Measurements from ENCODE around the gene MAEA.

Gene MAEA

GRCh38 chr4:1380368-1381151, 90.9 kb downstream of the MAEA start:
- DNase-seq (ENCODE audit: low spot score): no peak

GRCh38 chr4:1381181-1381621, 91.5 kb downstream of the MAEA start:
- no peak for DNase-seq (ENCODE audit: low spot score)

GRCh38 chr4:1381944-1382541, 92.4 kb downstream of the MAEA start:
- DNase-seq (ENCODE audit: low spot score): no peak

- no peak for DNase-seq (ENCODE audit: low spot score)
Observed at GRCh38 chr4:1382776-1383727, 93.4 kb downstream of the MAEA start.

DNA sequence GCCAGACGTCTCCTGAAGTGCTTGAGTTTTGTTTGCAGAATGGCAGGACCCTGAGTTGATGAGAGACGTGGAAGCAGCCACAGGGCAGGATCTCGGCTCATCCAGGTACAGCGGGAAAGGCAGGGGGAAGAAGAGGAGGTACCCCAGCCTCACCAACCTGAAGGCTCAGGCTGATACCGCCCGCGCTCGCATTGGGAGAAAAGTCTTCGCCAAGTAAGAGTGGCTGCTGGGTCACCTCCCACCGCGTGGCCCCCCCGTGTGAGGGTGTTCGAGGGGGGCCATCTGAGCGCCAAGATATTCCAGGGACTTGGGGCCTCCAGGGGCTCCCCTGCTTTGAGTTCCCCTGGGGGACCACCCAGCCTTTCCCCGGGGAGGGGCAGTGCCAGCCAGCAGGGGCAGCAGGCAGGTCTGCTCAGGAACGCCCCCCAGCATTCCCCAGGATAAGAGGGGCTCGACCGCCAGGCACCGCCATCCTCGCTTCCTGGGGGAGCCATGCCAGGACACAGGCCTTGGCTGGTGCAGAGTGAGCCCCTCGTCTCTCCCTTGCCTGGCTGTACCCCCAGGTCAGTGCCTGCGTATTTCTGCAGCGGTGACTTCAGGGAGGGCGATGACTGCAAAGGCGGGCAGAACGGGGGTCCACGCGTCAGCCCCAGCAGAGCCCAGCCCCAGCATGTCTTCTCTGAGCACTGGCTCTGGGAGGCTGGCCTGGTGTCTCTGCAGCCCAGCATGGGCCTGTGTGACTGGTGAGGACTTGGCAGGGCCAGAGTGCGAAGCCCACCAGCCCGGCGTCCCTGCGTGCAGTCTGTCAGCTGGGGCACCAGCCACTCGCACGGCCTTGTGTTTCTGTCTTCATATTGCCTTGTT, 94.3 kb downstream of the MAEA start:
- DNase-seq (ENCODE audit: low spot score): no peak

DNA sequence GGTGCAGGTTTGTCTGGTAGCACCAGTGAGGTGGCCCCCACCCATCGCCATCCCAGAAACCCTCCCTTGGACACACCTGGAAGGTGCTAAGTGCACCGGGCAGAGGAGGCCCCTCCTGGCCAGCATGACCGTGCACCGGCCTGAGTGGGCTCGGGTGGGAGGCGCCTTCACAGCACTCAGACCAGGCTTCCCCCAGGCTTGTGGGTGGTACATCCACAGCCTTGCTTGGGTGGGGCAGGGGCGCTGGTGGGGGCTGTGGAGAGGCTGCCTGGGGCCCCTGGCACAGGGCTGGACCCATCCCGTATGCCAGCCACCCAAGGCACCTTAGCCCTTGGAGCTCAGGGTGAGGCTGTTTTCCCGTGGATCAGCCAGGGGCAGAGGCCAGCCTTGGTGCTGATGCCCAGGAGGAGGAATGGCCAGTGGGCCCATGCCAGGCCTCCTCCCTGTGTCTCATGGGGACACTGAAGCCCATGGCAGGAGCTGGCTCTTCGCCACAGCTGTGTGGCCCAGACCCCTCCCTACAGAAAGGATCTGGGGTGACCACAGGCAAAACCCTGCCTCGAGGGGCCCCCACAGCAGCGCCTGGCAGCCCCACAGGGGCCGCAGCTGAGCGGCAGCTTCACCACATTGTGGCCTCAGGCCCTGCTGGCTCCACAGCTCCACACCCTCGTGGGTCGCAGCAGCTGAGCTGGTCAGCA, 95.1 kb downstream of the MAEA start:
- DNase-seq (ENCODE audit: low spot score): no peak

- DNase-seq (ENCODE audit: low spot score): no peak
Observed at GRCh38 chr4:1385373-1386340, 96.0 kb downstream of the MAEA start.

Data from ecto neural progenitor cell (in vitro differentiated cells).